GM04504 (cell line): Measurements from ENCODE around the gene SMIM44.
"Not testable (repeated sequence)": the region's sequence is repeated elsewhere in the genome, so short reads cannot be mapped to it uniquely, and the experiment has no call there.

ENCODE experiments used
- DNase-seq: peaks from one replicate; pipeline ENCODE4 v3.0.0-alpha.2; 2012; ENCODE audit warnings: low read depth

The SMIM44 gene

DNA sequence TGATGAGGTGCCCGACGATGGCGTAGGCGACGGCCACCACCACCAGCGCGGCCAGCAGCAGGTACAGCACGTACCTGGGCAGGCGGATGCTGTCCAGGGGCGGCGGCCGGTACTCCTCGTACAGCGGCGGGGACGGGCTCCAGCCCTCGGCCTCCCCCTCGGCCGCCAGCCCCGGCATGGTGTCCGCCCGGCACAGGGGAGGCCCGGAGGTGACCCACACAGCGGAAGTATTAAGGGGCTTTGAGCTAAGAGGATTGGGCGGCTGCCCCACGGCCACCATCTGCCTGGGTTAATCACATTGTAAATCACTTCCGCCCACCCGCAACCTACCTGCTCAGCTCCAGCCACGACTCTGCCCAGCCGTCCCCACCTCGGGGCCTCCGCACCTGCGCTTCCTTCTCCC is at the start of gene SMIM44:
TSS of gene SMIM44 (minus strand) at position 216 of the 403 bp plus-strand sequence. CDS start at position 178, 38 bp downstream.
- no peak for DNase-seq

DNA sequence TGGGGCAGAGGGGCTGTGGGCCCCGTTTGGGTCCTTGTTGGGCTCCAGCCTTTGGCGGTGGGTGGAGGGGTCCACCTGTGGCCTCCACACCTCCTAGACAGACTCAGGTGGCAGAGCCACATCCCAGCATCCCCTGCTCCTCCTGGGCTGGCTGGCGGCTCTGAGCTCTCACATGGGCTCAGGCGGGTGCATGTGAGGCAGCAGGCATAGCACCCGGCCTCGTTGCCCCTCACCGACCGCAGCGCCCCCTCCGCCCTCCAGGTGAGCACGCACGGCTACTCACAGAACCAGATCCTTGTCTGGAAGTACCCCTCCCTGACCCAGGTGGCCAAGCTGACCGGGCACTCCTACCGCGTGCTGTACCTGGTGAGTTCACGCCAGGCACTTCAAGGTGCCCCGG is 49.8 kb upstream of the SMIM44 start:
- no peak for DNase-seq

DNA sequence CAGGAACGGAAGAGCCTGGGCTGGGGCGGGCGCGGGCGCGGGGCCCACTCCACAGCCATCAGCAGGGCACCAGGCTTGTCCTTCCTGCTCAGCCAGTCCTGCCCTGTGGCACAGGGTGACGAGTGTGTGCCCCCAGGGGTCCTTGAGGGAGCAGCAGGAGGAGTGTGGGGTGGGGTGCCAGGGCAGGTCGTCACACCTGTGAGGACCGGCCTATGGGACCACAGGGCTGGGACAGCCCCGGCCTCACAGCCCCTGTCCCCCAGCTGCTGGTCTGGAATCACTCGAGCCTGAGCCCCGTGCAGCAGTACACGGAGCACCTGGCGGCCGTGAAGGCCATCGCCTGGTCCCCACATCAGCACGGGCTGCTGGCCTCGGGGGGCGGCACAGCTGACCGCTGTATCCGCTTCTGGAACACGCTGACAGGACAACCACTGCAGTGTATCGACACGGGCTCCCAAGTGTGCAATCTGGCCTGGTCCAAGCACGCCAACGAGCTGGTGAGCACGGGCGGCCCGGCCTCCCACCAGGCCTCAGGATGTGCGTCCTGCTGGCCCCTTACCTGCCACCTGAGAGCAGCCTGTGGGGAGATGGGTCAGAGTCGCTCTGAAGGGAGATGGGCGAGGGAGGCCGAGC is 49.0 kb upstream of the SMIM44 start:
- DNase-seq: no peak

DNA sequence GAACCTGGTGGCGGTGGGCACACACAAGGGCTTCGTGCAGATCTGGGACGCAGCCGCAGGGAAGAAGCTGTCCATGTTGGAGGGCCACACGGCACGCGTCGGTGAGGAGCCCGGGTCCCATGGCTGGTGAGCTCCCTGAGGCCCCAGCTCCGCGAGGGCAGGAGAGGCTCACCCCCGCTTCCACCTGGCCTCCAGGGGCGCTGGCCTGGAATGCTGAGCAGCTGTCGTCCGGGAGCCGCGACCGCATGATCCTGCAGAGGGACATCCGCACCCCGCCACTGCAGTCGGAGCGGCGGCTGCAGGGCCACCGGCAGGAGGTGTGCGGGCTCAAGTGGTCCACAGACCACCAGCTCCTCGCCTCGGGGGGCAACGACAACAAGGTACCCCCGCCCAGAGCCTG is 48.5 kb upstream of the SMIM44 start:
- no peak for DNase-seq

DNA sequence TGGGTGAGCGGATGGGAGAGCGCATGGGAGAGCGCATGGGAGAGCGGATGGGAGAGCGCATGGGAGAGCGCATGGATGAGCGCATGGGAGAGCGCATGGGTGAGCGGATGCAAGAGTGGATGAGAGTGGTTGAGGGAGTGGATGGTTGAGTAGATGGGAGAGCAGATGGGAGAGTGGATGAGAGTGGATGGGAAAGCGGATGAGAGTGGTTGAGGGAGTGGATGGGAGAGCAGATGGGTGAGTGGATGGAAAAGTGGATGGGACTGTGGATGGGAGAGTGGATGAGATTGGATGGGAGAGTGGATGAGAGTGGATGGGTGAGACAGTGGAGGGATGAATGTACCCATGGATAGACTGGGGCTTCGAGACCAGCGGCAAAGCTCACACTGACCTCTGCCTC is 47.1 kb upstream of the SMIM44 start:
- no peak for DNase-seq

DNA sequence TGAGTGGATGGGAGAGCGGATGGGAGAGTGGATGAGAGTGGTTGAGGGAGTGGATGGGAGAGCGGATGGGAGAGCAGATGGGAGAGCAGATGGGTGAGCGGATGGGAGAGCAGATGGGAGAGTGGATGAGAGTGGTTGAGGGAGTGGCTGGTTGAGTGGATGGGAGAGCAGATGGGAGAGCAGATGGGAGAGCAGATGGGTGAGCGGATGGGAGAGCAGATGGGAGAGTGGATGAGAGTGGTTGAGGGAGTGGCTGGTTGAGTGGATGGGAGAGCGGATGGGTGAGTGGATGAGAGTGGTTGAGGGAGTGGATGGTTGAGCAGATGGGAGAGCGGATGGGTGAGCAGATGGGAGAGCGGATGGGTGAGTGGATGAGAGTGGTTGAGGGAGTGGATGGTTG is 46.1 kb upstream of the SMIM44 start:
- not testable (repeated sequence) for DNase-seq

DNA sequence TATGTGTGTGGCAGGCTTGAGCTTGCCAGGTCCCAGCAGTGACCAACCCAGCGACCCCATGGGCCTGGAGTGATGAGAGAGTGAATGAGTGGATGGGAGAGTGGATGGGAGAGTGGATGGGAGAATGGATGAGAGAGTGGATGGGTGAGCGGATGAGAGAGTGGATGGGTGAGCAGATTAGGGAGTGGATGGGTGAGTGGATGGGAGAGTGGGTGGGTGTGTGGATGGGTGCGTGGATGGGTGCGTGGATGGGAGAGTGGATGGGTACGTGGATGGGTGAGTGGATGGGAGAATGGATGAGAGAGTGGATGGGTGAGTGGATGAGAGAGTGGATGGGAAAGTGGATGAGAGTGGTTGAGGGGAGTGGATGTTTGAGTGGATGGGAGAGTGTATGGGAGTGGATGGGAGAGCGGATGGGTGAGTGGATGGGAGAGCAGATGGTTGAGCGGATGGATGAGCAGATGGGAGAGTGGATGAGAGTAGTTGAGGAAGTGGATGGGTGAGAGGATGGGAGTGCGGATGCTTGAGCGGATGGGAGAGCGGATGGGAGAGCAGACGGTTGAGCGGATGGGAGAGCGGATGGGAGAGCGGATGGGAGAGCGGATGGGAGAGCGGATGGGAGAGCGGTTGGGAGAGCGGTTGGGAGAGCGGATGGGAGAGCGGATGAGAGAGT is 45.4 kb upstream of the SMIM44 start:
- DNase-seq: no peak

DNA sequence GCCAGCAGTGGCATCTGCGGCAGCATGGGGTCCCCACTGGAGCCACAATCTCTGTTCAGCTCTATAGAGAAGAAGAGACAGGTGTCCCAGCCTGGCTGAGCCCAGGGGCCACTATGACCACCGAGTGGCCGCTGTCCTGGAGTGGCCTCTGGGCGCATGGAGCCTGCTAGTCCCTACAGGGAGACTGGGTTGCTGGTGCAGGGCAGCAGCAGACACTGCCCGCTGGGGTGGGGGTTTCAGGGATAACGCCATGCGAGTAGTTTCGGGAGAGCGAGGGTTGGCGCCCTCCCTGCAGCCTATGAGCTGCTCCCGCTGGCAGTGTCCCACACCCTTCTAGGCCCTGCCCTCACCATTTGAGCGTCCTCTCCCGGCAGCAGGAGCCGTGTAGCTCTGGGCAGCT is 44.8 kb upstream of the SMIM44 start:
- DNase-seq: no peak

DNA sequence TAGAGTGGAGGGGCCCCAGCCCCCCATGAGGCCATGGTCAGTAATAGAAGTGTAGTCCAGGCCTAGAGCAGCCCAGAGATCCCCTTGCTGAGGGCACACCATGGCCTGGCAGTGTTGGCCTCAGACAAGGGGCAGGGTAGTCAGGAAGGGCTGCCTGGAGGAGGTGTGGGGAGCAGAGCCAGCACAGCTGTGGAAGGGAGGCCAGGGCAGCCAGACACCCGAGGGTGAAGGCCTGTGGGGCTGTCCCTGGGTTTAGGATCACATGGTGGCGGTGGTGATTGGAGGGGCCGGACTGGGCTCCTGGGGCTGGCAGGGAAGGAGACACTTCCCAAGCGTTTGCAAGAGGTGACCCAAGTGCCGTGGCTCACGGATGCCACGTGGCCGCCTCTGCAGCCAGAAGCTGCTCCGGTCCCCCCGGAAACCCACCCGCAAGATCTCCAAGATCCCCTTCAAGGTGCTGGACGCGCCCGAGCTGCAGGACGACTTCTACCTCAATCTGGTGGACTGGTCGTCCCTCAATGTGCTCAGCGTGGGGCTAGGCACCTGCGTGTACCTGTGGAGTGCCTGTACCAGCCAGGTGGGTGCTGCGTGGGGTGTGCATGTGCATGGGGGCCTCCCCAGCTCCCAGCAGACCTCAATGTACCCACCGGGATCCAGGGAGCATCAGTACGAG is 44.1 kb upstream of the SMIM44 start:
- no peak for DNase-seq

DNA sequence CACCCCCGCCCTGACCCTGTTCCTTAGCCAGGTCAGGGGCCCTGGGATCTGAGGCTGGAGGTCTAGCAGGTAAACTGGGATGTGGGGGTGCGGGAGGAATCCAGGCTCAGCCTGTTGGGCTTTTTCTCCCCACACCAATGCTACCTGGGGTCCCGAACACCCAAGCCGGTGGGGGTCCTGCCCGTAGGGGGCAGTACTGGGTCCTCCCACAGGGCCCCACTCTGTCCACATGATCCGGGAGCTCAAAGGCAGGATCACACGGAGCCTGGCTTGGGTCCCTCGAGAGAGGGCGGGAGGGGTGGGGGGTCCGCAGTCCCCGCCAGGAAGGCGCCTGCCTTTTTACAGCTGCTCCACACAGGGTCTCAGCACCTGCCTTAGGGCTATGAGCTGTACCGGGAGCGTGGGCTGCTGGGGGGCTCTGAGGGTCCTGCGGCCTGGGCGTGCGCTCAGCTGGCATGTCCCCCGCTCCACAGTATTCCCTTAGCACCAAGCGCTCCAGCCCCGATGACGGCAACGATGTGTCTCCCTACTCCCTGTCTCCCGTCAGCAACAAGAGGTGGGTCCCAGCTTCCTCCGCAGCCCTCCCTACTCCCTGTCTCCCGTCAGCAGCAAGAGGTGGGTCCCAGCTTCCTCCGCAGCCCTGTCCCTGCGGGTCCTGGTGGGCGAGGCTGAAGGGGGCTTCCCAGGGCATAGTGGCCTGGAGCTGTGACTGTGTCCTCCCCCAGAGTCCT is 43.4 kb upstream of the SMIM44 start:
- no peak for DNase-seq

DNA sequence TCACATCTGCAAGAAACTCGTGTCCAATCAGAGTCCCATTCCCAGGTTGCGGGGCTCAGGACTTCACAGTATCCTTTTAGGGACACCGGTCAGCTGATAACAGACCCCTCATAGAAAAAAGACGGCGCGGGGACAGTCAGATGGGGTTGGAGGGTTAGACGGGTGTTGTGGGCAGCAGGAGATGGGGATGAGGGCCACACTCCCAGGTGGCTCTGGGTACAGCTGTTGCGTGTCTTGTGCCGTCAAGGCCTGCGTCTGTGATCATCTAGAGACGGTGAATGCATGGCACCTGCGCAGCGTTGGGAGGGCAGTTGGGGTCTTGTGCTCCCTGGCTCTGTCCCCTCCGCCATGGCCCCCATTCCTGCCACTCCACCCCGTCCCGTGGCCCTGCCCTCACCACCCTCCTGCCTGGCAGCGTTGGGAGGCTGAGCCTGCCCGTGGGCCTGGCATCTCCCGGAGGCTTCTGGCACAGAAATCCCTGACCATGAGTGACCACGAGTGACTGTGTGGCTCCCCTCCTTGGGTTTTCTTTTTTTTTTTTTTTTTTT is 41.7 kb upstream of the SMIM44 start:
- DNase-seq: no peak

DNA sequence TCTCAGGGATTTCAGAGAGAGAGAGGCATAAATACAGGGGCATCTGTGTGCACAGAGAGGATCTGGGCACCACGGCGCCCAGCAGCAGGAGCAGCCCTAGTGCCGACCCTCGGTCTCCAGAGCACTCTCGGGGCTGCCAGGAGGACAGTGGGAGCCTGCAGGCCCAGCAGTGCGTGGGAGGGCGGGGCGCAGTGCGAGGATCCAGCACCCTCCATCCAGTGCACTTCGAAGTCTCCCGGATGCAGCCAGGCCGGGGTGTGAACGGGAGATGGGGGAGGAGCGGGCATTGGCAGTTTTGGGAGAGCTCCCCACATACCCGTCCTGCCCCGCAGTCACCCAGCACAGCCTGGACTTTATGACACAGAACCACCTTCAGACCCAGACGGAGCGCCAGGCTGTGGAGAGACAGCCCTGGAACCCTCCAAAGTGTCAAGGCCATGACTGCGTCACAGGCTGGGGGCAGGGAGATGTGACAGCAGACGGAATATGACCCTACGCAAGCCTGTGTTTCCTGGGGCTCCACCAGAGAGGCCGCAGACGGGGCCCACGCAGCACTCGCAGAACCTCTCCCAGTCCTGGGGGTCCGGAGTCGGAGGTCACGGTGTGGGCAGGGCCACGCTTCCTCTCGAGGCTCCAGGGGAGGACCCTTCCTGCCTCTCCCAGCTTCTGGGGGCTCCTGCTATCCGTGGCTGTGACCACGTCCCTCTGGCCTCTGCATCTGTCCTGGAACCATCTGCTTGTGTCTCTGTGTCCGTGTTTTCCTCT is 41.0 kb upstream of the SMIM44 start:
- DNase-seq: no peak

DNA sequence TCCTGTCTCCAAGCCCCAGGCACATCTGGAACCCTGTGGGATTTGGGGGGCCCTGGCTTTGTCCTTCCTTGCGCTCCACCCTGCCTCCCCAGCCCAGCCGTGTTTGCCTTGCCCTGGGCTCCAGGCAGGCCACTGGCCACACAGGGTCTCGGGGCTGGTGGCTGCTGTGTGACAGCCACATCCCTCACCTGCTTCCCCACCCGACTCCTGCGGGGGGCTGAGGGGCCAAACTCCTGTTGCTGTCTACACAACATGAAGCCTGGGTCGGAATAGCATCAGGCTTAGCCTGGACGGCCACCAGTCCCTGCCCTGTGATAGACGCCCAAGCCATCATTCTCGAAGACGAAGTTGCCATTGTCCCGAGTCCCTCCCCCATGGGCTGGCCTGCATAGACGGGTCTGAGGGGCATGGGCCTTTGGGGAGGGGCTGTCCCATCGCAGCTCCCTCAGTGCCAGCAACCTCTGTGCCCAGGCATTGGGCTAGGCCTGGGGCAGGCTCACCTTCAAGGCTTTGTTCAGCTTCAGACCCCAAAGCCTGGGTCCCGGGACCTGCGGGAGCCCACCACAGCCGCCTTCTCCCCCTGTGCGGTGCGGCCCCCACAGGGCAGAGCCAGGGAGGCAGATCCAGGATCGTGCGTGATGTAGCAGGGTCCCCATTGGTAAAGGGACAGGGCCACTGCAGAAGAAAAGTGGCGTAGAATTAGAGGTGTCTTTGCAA is 40.3 kb upstream of the SMIM44 start:
- no peak for DNase-seq

DNA sequence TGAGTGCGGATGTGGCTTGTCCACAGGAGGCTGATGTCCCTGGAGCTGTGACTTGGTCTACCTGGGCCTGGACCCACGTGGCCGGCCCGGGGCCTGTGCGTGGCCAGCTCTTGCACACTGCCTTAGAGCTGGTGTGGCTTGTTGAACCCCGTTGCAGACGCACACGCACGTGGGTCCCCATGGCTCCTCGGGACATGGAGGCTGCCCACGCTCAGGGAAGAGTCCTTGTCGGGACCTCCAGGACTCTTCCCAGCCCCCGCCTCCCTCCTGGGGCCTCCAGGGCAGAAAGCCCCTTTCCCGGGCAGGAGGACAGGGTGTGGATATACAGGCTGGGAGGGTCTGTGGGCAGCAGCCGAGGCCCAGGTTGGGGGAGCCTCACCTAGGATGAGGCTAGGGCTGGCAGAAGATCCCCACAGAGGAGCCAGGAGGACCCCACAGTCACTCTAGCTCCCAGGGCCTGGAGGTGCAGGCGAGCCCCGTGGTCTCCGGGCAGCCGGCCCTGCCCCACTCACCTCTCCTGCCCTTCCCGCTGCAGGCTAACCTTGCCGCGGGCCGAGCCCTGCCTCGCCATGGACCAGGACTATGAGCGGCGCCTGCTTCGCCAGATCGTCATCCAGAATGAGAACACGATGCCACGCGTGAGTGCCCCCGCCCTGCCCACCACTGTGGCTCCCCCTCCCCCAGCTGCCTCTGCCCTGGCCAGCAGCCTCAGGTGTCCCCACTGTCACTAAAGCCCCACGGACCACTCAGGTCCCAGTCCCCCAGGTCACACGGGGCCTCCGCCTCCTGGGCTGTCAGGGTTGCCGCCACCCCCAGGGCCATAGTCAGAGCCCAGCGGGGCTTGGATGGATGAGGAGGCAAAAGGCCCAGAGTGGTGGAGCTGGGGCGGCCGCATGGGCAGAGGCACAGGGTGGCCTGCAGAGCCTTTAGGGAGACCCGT is 39.5 kb upstream of the SMIM44 start:
- DNase-seq: no peak

DNA sequence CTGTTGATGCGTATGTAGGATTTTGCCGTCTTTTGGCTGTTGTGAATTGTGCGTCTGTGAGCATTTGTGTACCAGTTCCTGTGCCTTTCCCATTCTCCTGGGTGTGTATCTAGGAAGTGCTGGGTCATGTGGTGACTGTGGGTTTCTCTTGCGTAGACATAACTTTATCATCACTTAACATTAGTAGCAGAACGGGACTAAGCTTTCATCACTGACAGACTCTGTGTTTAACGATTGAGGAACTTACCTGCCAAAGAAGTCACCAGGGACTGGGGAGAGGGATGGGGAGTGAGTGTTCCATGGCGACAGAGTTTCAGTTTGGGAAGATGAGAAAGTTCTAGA is 37.8 kb upstream of the SMIM44 start:
- no peak for DNase-seq

DNA sequence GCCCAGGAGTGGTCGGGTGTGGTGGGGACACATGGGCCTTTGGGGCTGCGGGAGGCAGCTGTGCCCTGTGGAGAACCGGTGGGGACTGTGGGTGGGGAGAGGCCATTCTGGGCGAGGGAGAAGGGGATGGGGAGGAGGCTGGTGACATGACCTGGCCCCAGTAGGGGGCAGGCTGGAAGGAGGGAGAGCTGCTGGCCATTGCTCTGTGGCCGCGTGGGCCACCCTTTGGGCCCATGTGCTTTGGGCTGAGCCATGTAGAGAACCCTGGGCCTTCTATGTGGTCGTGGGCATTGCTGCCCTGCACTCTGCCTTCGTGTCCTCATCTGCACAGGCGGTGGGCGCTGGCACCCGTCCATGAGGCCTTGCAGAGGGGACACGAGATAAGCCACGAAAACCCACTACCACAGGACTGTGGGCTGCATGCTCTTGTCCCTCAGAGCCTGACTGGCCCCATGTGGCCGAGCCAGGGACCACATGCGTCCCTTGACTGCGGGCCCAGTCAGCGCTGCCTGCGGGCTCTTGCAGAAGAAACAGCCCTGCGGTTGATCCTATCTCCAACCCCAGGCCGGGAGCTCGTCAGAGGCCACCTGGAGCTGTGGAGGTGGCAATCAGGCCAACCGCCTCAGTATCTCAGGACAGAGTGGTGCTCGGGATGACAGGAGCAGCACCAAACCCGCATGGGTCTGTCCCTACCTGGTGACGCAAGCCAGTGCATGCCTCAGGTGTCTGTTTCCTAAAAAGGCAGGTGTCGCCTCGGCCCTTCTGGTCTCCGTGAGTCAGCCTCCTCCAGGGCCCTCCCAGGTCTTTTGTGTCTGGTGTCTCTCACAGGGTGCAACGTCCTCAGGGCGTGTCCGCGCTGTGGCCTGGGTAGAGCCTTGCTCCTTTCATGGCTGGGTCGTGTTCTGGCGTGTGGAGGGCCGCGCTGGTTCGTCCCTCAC is 37.2 kb upstream of the SMIM44 start:
- DNase-seq: no peak

DNA sequence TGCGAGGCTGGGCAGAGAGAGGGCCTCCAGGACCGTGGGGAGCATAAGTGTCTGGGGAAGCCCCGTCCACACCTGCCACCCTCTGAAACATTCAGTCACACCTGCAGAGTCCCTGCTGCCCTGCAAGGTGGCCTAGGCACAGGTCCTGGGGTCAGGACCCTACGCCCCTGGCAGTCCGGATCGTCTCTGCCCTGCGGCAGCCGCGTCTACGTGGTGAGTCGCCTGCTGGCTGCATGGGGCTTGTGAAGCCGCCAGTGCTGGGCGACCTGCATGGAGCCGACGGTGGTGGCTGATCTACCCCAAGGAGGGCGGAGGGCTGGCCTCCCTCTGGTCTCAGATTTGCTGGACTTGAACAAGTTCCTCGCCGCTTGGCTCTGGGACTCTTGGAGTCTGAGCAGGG is 35.9 kb upstream of the SMIM44 start:
- DNase-seq: no peak

DNA sequence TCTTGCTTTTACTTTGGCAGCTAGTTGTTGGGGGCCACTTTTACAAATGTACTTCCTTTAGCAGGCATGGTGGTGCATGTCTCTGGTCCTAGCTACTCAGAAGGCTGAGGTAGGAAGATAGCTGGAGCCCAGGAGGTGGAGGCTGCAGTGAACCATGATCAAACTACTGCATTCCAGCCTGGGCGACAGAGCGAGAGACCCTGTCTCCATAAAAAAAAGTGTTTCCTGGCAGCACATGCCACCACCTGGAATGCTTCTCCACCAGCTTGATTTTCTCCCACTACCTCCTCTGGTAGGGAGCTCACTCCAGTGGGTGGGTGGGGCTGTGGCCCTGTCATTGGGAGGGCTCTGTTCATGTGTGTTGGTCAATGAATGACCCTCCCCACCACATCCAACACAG is 35.4 kb upstream of the SMIM44 start:
- no peak for DNase-seq

DNA sequence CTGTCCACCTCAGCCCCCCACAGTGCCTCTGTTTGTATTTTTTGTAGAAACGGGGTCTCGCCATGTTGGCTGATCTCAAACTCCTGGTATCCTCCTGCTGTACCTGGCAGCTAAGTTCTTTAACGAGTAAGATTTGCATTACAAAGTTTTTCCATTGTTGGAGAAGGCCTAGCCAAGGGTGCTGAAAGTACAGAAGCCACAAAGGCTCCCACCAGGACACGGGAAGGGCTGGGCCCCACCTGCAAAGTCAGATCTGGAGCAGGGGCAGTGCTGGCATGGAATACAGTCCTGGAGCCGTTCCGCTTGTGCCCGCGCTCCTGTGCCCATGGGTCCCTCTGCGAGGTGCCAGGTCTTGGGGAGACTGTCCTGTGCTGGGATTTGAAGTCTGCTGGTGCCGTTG is 35.0 kb upstream of the SMIM44 start:
- no peak for DNase-seq
